Globus pallidus (tissue), 1 donor: ENCODE results near the gene CDH4.
"Not testable (repeated sequence)": the region's sequence is repeated elsewhere in the genome, so short reads cannot be mapped to it uniquely, and the experiment has no call there.

Source experiments
- DNase-seq: peaks from one replicate; pipeline ENCODE4 v3.0.0-alpha.2; 2015; ENCODE audit warnings: low spot score

Gene CDH4

GRCh38 chr20:61387204-61387953, 135.3 kb downstream of the CDH4 start:
- DNase-seq = no peak

- DNase-seq = no peak
Measured at GRCh38 chr20:61387954-61388348, 135.9 kb downstream of the CDH4 start.

GRCh38 chr20:61389077-61389476, 137.0 kb downstream of the CDH4 start:
- no peak for DNase-seq

- no peak for DNase-seq
Measured at GRCh38 chr20:61391185-61391584, 139.1 kb downstream of the CDH4 start.

GRCh38 chr20:61391812-61392520, 139.9 kb downstream of the CDH4 start:
- no peak for DNase-seq

- no peak for DNase-seq
Measured at GRCh38 chr20:61394088-61394799, 142.2 kb downstream of the CDH4 start.

DNA sequence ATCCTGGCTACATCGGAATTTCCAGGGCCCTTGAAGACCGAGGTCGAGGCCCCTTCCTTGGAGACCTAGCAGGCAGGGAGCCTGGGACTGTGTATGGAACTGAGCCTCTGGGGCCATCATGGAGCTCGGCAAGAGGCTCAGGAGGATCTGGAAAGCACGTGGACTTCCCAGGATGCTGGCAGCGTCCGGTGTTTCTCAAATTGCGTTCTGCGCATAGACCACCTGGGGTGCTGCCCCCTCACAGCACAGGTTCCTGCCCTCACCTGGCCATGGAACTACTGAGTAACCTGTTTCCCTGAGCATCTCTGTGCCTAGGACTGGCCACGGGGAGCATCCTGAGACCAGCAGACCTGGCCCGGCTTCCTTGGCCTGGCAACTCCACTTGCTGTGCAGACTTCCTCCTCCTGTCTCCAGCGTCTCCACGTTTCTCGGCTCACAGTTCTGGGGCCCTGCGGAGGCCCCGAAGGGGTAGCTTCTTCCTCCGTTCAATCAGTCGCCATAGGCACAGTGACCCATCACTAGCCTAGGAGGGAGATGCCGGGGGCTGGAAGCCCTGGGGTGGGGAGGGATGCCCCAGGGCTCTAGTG, 144.3 kb downstream of the CDH4 start:
- DNase-seq = no peak

- DNase-seq = no peak
Measured at GRCh38 chr20:61397146-61397545, 145.1 kb downstream of the CDH4 start.

GRCh38 chr20:61397790-61398189, 145.7 kb downstream of the CDH4 start:
- DNase-seq = no peak

GRCh38 chr20:61399433-61399832, 147.4 kb downstream of the CDH4 start:
- no peak for DNase-seq

DNA sequence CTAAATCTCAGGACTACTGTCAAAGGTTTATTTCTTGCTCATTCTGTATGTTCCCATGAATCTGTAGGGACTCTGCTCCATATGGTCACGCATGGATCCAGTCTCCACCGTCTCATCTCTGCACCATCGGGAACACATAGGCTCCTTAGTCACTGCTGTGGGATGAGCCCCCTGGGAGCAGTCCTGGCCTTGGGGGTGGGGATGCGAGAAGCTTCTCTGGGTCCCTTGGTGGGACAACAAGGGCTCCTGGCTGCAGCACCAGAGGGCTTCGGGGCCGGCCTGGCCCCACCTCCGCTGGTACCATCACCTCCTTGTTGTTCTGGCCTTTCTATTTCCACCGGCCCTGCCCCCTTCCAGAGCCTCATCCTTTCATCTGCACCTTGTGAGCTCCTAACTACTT, 148.4 kb downstream of the CDH4 start:
- DNase-seq = no peak

GRCh38 chr20:61404303-61404702, 152.2 kb downstream of the CDH4 start:
- no peak for DNase-seq

- DNase-seq = no peak
Measured at GRCh38 chr20:61405007-61405406, 152.9 kb downstream of the CDH4 start.

GRCh38 chr20:61406773-61407172, 154.7 kb downstream of the CDH4 start:
- DNase-seq = not testable (repeated sequence)

DNA sequence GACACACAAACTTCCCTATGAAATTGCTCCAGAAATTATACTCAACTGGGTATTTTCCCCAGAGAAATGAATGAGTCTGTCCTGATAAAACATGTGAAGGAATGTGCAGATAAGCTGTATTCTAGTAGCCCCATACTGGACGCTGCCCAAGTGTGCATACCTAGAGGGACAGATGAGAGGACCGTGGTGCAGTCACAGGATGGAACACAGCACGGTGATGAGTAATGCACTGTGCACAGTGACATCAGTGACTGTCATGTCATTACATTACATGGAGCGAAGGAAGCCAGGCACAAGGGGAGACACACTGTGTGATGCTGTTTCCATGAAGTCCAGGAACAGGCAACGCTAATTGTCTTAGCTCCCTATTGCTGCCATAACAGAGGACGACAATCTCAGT, 155.5 kb downstream of the CDH4 start:
- DNase-seq = no peak

GRCh38 chr20:61408951-61409740, 157.1 kb downstream of the CDH4 start:
- no peak for DNase-seq

GRCh38 chr20:61411743-61412142, 159.7 kb downstream of the CDH4 start:
- DNase-seq = no peak

- no peak for DNase-seq
Measured at GRCh38 chr20:61413752-61414151, 161.7 kb downstream of the CDH4 start.

- peak; percentile 14 for DNase-seq
Measured at GRCh38 chr20:61414455-61414991, 162.5 kb downstream of the CDH4 start.

GRCh38 chr20:61416546-61416945, 164.5 kb downstream of the CDH4 start:
- no peak for DNase-seq

GRCh38 chr20:61417221-61417941, 165.3 kb downstream of the CDH4 start:
- DNase-seq = no peak
